ENCODE measurements around the gene CCDC124.
"Not testable (repeated sequence)": the region's sequence is repeated elsewhere in the genome, so short reads cannot be mapped to it uniquely, and the experiment has no call there.

CCDC124 gene

DNA sequence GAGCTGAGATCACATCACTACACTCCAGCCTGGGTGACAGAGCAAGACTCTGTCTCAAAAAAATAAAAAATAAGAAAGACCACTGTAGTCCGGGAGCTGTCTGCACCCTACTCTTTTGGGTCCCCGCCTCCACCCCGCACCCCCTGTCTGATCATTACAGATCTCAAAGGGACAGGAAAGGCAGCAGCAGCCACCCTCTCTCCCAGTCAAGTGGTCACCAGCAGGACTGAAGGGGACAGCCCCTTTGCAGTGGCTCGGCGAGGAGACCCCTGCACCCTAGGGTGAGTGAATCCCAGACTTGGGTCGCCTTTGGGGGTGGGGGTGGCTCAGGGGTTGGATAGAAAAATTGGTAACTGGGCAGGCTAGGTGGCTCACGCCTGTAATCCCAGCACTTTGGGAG lies 21.6 kb downstream of the CCDC124 start:
- DNase-seq = no peak

- no peak for DNase-seq
Observed at GRCh38 chr19:17957149-17957849, 24.5 kb downstream of the CCDC124 start.

DNA sequence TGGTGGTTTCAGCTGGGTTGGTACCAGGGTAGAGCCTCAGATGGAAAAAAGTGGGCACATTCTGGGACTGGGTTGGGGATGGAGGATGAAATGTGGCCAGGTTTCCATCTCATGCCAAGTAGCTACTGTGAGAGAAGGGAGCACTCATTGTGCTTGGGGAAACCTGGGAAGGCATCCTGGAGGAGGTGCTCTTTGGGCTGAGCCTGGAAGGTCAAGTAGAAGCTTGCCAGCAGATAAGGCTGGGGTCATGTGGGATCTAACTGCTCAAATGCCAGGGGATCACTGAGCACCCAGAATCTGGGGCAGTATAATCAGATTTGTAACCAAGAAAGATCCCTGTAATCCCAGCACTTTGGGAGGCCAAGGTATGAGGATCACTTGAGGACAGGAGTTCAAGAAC lies 25.1 kb downstream of the CCDC124 start:
- DNase-seq = no peak

GRCh38 chr19:17963936-17964691 lies 31.3 kb downstream of the CCDC124 start:
- no peak for DNase-seq

GRCh38 chr19:17965370-17966128 lies 32.7 kb downstream of the CCDC124 start:
- no peak for DNase-seq

- no peak for DNase-seq
Observed at GRCh38 chr19:17966129-17966483, 33.3 kb downstream of the CCDC124 start.

GRCh38 chr19:17966550-17967256 lies 33.9 kb downstream of the CCDC124 start, which contains the start of gene KCNN1:
Gene KCNN1, plus strand, starts transcription at chr19:17967107. Its CDS starts 6,782 bp downstream, at chr19:17973889.
- DNase-seq = no peak

DNA sequence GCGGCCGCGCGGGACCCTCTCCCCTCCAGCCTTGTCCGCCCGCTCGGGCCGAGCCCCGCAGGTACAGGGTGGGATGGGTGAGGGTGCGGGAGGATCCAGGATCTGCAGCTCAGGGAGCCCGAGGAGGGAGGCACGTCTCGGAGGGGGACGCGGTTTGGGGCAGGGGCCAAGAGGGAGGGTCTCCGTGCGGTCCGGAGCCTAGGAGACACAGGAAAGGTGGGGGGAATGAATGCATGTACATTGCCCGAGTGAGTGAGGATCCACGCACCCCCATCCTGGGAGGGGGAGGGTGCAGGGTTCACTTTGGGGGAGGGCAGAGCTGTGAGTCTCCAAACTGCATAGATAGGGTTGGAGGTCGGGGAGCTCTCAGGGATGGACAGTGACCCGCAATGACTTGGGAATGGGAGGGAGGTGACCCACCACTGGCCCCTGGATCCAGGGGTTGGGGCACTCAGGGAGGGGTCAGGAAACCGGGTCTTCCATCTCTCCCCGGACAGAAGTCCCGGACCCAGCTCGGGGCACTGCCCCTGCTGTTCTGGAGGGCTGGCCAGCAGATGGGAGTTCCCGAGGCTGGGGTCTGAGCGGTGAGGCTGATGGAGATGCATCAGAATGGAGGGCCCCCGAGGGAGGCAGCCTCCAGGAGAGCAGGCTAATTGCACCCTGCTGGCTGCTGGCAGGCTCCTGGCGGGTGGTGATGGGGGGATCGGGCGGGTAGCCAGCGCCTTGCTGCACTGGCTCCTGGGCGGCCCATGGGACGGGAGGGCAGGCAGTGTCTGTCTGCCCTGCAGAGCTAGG lies 34.6 kb downstream of the CCDC124 start:
- DNase-seq = no peak

- DNase-seq = no peak
Observed at GRCh38 chr19:17968362-17968761, 35.5 kb downstream of the CCDC124 start.

- no peak for DNase-seq
Observed at GRCh38 chr19:17969096-17969792, 36.4 kb downstream of the CCDC124 start.

GRCh38 chr19:17972230-17972629 lies 39.4 kb downstream of the CCDC124 start:
- no peak for DNase-seq

GRCh38 chr19:17973759-17974158 lies 40.9 kb downstream of the CCDC124 start:
- no peak for DNase-seq

DNA sequence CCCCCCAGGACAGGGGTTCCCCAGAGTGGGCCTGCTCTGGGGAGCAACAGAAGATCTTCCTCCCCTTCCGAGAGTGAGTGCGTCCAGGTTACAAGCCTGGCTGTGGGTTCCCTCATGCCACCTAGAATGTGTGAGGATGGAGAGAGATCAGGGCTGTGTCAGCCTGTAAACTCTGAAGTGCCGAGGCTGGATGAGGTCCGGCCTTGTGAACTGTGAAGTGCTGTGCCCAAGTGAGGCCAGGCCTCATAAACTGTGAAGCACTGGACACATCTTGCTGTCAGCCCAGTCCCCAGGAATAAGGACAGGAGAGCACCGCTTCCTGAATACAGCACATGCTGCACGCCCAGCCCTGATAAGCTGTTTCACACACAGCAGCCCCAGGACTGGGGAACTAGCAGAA lies 41.7 kb downstream of the CCDC124 start:
- no peak for DNase-seq

GRCh38 chr19:17975032-17975431 lies 42.2 kb downstream of the CCDC124 start:
- no peak for DNase-seq

DNA sequence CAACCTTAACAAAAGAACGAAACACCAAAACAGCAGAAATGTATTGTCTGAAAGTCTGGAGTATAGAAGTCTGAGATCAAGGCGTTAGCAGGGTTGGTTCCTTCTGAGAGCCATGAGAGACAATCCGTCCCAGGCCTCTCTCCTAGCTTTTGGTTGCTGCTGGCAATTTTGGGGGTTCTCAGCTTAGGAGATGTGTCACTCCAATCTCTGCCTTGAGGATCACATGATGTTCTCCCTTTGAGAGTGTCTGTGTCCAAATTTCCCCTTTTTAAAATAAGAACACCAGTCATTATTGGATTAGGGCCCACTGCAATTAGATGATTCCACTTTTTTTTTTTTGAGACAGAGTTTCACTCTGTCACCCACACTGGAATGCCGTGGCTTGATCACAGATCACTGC lies 44.2 kb downstream of the CCDC124 start:
- no peak for DNase-seq

GRCh38 chr19:17977488-17977887 lies 44.7 kb downstream of the CCDC124 start:
- no peak for DNase-seq

- DNase-seq = no peak
Observed at GRCh38 chr19:17981611-17982010, 48.8 kb downstream of the CCDC124 start.

DNA sequence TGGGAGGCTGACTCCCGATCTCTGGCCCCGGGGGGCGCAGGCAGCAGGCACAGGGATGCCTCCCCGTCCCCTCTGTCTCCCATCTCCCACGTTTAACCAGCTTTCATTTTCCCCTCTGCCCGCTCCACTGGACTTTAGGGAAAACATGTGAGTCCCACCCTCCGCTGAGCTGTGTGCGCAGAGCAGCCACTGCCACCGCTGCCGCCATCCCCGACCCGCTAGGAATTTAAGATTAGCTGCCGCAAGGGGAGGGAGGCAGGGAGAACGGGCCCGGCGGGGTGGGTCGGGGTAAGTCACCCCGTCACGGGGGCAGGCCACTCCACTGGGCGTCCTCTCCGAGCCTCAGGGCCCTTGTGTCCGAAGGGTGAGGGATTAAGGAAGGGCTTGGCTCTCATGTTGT lies 49.6 kb downstream of the CCDC124 start:
- no peak for DNase-seq

GRCh38 chr19:17985037-17985818 lies 52.4 kb downstream of the CCDC124 start:
- DNase-seq = no peak

DNA sequence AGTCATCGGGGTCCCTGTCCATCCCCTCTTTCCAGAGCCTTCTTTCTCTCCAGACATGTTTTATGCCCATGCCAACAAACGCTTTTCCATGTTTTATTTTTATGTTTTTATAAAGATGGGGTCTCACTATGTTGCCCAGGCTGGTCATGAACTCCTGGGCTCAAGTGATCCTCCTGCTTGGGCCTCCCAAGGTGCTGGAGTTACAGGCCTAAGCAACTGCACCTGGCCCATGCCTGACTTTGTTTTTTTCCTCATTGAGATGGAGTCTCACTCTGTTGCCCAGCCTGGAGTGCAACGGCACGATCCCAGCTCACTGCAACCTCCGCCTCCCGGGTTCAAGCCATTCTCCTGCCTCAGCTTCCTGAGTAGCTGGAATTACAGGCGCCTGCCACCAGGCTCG lies 53.8 kb downstream of the CCDC124 start:
- not testable (repeated sequence) for DNase-seq

DNA sequence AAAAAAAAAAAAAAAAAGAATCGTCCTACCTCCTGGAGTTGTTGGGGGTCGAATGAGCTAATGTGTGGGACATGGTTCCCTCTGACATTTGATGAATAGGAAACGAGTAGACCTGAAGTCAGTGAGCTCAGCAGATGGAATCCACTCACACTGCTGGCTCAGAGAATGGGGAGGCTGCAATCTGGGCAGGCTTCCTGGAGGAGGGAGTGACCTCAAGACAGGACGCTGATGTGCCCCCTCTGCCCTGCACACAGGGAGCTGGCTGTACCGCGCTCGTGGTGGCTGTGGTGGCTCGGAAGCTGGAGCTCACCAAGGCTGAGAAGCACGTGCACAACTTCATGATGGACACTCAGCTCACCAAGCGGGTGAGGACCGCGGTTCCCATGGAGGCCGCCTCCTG lies 55.3 kb downstream of the CCDC124 start:
- no peak for DNase-seq

All from activated CD4-positive, alpha-beta T cell treated with anti-CD3 and anti-CD28 coated beads for 1 hour (primary cell).